GM13976 (cell line): ENCODE measurements around the gene PPM1L.

Experiments used
- DNase-seq: peaks from one replicate; pipeline ENCODE4 v3.0.0; 2012; ENCODE audit warnings: low spot score
- in situ Hi-C: fragments of 300-500 bp; cut with MboI; formaldehyde crosslinking; loops from one replicate; pipeline ENCODE4 v1.12.0; 2022; ENCODE audit warnings: low sequenced_read_pairs, mixed read lengths, inconsistent platforms; ENCODE audit not compliant: unreplicated experiment
- TF ChIP-seq, protein P1 (sequence below): IDR thresholded peaks from 2 replicates; pipeline ENCODE4 v1.5.1; 2012; ENCODE audit warnings: borderline replicate concordance, mild to moderate bottlenecking; ENCODE audit not compliant: insufficient read depth; ENCODE audit errors: extremely low read depth, missing control alignments, control extremely low read depth

The PPM1L gene

DNA sequence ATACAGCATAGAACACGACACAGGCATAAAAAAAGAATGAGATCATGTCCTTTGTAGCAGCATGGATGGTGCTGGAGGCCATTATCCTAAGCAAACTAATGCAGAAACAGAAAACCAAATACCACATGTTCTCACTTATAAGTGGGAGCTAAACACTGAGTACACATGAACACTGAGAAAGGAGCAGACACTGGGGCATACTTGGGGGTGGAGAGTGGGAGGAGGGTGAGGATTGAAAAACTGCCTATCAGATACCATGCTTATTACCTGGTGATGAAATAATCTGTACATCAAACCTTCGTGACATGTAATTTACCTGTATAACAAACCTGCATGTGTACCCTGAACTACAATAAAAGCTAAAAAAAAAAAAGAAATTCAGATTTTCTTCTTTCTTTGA, 100.4 kb downstream of the PPM1L start:
- DNase-seq: no peak
- in situ Hi-C loops: no loop called here
- TF ChIP-seq, protein P1, sequence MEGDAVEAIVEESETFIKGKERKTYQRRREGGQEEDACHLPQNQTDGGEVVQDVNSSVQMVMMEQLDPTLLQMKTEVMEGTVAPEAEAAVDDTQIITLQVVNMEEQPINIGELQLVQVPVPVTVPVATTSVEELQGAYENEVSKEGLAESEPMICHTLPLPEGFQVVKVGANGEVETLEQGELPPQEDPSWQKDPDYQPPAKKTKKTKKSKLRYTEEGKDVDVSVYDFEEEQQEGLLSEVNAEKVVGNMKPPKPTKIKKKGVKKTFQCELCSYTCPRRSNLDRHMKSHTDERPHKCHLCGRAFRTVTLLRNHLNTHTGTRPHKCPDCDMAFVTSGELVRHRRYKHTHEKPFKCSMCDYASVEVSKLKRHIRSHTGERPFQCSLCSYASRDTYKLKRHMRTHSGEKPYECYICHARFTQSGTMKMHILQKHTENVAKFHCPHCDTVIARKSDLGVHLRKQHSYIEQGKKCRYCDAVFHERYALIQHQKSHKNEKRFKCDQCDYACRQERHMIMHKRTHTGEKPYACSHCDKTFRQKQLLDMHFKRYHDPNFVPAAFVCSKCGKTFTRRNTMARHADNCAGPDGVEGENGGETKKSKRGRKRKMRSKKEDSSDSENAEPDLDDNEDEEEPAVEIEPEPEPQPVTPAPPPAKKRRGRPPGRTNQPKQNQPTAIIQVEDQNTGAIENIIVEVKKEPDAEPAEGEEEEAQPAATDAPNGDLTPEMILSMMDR: no peak

DNA sequence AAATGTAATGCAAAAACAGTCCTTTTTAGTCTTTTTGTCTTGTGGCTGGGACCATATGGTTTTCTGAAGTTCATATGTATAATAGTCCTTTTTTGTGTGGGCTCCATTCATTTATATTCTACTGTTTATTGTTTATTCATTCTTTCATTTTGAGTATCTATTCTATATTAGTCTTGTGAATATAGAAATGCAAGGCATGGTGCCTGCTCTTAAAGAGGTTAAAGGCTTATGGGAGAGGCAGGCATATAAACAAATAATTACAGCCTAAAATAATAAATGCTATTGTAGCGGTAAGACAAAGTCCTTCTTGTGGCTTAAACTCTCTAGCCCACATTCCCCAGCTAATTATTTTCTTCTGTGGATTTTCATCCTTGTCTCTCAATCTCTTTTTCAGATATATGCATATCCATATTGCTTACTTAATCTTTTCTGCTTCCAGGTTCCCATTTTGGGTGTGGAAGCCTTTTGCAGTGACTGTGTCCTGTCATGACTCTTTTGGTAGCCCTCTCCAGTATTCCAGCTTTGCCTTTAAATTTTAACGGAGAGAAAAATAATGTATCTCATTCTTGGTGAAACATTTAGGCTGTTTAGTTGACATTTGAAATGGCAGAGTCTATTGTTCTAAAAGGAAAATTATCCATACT, 101.6 kb downstream of the PPM1L start:
- in situ Hi-C loops: no loop called here
- no peak for DNase-seq
- TF ChIP-seq, protein P1: no peak

DNA sequence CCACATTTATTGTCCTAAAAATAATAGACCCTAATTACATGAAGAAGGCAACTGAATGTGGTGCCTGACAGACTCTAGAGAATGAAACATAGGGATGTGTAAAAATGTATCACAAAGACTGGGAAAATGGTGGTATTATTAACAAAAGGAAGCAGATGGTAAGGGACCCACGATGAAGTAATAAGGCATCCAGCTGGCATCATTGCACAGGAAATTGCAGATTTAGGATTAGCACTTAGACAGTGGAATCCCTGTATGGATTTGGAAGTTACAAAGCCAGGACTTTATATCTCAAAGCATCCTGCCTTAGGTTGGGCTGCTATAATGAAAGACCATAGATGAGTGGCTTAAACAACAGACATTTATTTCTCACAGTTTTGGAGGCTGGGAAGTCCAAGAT, 104.3 kb downstream of the PPM1L start:
- TF ChIP-seq, protein P1: no peak
- in situ Hi-C loops: no loop called here
- no peak for DNase-seq

DNA sequence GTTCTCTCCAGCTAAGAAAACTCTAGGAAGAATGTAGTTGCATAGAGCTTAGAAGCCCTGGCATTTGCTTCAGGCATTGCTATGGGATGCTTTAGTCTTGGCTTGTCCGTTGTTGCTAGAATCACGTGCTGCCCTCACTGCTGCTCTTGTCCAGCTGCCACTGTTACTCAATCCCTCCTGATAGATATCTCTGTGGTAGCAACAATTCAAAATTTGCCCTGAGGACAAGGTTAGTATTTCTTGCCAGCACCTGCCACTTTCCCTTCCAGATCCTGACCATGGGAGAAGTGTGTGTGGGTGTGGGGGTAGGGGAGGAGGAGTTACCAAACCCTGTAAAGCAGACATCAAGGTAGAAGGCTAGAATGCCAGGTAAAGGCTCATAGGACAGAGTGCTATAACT, 113.8 kb downstream of the PPM1L start:
- TF ChIP-seq, protein P1: no peak
- no peak for DNase-seq
- in situ Hi-C loops: no loop called here

DNA sequence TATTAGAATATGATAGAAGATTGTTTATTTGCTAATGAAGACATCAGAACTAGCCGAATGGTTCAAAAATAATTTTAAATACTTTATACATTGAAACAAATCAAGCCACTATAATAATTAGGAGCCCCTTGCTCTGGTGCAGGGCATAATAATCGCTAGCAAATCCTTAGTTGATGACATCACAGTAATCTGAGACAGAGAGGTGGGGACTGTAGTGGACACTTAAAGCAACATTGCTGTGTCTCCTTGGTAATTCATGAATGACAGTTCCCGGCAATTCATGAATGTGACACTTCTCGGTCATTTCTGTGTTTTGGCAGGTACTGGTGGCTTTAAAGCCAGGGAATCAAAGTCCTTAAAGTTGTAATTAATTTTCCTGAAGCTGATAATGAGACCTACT, 114.3 kb downstream of the PPM1L start:
- TF ChIP-seq, protein P1: no peak
- in situ Hi-C loops: no loop called here
- no peak for DNase-seq

DNA sequence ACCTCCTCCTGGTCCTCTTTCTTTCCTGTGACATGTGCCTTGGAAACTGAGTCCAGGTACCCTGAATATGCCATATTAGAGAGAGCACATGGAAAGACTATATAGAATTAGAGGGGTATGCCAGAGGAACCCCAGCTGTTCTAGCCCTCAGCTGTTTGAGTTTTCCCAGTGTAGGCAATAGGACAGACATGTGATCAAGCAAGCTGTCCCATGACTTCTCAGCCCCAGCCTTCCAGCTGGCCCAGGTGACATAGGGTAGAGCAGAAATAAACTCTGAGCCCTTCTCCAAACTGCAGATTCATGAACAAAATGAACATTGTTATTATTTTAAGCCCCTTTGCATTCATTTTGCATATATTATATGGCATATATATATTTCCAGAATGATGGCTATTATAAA, 118.7 kb downstream of the PPM1L start:
- in situ Hi-C loops: no loop called here
- DNase-seq: no peak
- TF ChIP-seq, protein P1: no peak
